DOHH2 (cell line): ENCODE results near the gene DNAI1.

ENCODE experiments used
- H3F3A ChIP-seq: fragments of 200-600 bp; sonication (generic), shearing (Covaris generic); 2 replicates; pipeline ENCODE4 v1.6.0; 2016; ENCODE audit warnings: antibody characterized with exemption, mild to moderate bottlenecking; ENCODE audit not compliant: control insufficient read depth, insufficient read depth
- H3K27ac ChIP-seq: fragments of 200-600 bp; sonication (generic); 2 replicates; pipeline ENCODE4 v1.5.1; 2014; ENCODE audit warnings: low read depth, mild to moderate bottlenecking, low read length, moderate library complexity
- H3K27me3 ChIP-seq: fragments of 200-600 bp; sonication (generic); 2 replicates; pipeline ENCODE4 v1.6.1; 2014; ENCODE audit warnings: mild to moderate bottlenecking, low read length, mixed read lengths; ENCODE audit not compliant: control insufficient read depth
- H3K36me3 ChIP-seq: fragments of 200-600 bp; sonication (generic); 2 replicates; pipeline ENCODE4 v1.6.1; 2014; ENCODE audit warnings: mild to moderate bottlenecking, low read length, moderate library complexity, mixed read lengths; ENCODE audit not compliant: control insufficient read depth
- H3K4me1 ChIP-seq: fragments of 200-600 bp; sonication (generic); 2 replicates; pipeline ENCODE4 v1.6.1; 2014; ENCODE audit warnings: mild to moderate bottlenecking, low read length, mixed read lengths; ENCODE audit not compliant: control insufficient read depth
- H3K4me2 ChIP-seq: fragments of 200-600 bp; sonication (generic); 2 replicates; pipeline ENCODE4 v1.6.0; 2014; ENCODE audit warnings: mild to moderate bottlenecking, low read length, moderate library complexity
- H3K4me3 ChIP-seq: fragments of 200-600 bp; sonication (generic); 2 replicates; pipeline ENCODE4 v1.5.1; 2014; ENCODE audit warnings: mild to moderate bottlenecking, low read length, mixed read lengths
- H3K79me2 ChIP-seq: fragments of 200-600 bp; sonication (generic); 2 replicates; pipeline ENCODE4 v1.6.1; 2014; ENCODE audit warnings: mild to moderate bottlenecking, low read length, mixed read lengths; ENCODE audit not compliant: control insufficient read depth
- H3K9me2 ChIP-seq: fragments of 200-600 bp; sonication (generic); replicated peaks from 2 replicates; pipeline ENCODE4 v1.6.1; 2014; ENCODE audit warnings: mild to moderate bottlenecking, low read length, mixed read lengths; ENCODE audit not compliant: control insufficient read depth
- H3K9me3 ChIP-seq: fragments of 200-600 bp; sonication (generic); 2 replicates; pipeline ENCODE4 v1.6.1; 2014; ENCODE audit warnings: antibody characterized with exemption, low read length, mixed read lengths; ENCODE audit not compliant: control insufficient read depth, insufficient read depth
- H4K20me1 ChIP-seq: fragments of 200-600 bp; sonication (generic); 2 replicates; pipeline ENCODE4 v1.6.0; 2014; ENCODE audit warnings: low read depth, mild to moderate bottlenecking, antibody characterized with exemption, low read length, moderate library complexity; ENCODE audit not compliant: control insufficient read depth, insufficient read depth
- EZH2phosphoT487 ChIP-seq: fragments of 200-600 bp; sonication (generic); IDR thresholded peaks from 2 replicates; pipeline ENCODE4 v1.6.1; 2017; ENCODE audit warnings: borderline replicate concordance, mild to moderate bottlenecking, antibody characterized with exemption, low read length, moderate library complexity, mixed read lengths
- TF ChIP-seq, protein P1 (sequence below): fragments of 200-600 bp; sonication (generic); IDR thresholded peaks from one replicate; pipeline ENCODE4 v1.5.1; 2014; ENCODE audit warnings: antibody characterized with exemption, mild to moderate bottlenecking, low read depth, low read length; ENCODE audit not compliant: poor library complexity, severe bottlenecking

The DNAI1 gene

GRCh38 chr9:34440017-34440416 is 18.6 kb upstream of the DNAI1 start:
- Histone ChIP-seq H3K4me3 (no peak overlapping the region), H3K27ac (no peak overlapping the region), H3K9me3 (no peaks in the 10 kb centered on the region), H3K36me3 (no peaks in the 10 kb centered on the region), H3F3A (no peaks in the 10 kb centered on the region), H3K79me2 (no peaks in the 10 kb centered on the region), H3K27me3 (no peaks in the 10 kb centered on the region), H3K4me1 (no peaks in the 10 kb centered on the region; the same call in 1 of the 2 replicates), H3K9me2 (no peaks in the 10 kb centered on the region), H4K20me1 (no peaks in the 10 kb centered on the region), H3K4me2 (no peak overlapping the region)
- TF ChIP-seq, protein P1, sequence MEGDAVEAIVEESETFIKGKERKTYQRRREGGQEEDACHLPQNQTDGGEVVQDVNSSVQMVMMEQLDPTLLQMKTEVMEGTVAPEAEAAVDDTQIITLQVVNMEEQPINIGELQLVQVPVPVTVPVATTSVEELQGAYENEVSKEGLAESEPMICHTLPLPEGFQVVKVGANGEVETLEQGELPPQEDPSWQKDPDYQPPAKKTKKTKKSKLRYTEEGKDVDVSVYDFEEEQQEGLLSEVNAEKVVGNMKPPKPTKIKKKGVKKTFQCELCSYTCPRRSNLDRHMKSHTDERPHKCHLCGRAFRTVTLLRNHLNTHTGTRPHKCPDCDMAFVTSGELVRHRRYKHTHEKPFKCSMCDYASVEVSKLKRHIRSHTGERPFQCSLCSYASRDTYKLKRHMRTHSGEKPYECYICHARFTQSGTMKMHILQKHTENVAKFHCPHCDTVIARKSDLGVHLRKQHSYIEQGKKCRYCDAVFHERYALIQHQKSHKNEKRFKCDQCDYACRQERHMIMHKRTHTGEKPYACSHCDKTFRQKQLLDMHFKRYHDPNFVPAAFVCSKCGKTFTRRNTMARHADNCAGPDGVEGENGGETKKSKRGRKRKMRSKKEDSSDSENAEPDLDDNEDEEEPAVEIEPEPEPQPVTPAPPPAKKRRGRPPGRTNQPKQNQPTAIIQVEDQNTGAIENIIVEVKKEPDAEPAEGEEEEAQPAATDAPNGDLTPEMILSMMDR = no peak
- TF ChIP-seq EZH2phosphoT487 = no peak

GRCh38 chr9:34442770-34443169 is 15.8 kb upstream of the DNAI1 start:
- Histone ChIP-seq H3K36me3 (no peaks in the 10 kb centered on the region), H3K27ac (no peak overlapping the region), H4K20me1 (no peaks in the 10 kb centered on the region), H3K79me2 (no peaks in the 10 kb centered on the region), H3F3A (no peaks in the 10 kb centered on the region), H3K9me2 (no peaks in the 10 kb centered on the region), H3K27me3 (no peaks in the 10 kb centered on the region), H3K4me1 (no peaks in the 10 kb centered on the region; the same call in 1 of the 2 replicates), H3K9me3 (no peaks in the 10 kb centered on the region), H3K4me3 (no peak overlapping the region), H3K4me2 (no peak overlapping the region)
- TF ChIP-seq, protein P1 = no peak
- no peak for TF ChIP-seq EZH2phosphoT487

DNA sequence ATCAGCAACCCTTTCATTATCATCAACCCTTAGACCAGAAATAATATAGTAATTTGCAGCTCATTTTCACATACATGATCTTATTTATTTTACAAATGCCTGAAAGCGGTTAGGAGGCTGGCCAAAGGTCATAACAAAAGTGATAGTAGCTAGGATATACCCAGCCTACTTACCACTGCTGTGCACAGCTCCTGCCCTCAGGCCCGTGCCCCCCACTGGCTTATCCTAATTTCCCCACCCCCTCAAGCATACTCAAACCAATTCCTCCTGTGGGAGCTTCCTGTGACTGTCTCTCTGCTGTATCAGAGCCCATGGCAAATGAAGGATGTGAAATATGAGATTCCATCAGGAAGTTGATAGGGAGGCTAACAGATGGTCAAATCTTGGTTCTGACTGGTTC is 15.1 kb upstream of the DNAI1 start:
- Histone ChIP-seq H3K4me1 (no peaks in the 10 kb centered on the region; the same call in 1 of the 2 replicates), H3K9me2 (no peaks in the 10 kb centered on the region), H3K4me2 (no peak overlapping the region), H3K4me3 (no peak overlapping the region), H4K20me1 (no peaks in the 10 kb centered on the region), H3F3A (no peaks in the 10 kb centered on the region), H3K9me3 (no peaks in the 10 kb centered on the region), H3K27me3 (no peaks in the 10 kb centered on the region), H3K79me2 (no peaks in the 10 kb centered on the region), H3K27ac (no peak overlapping the region), H3K36me3 (no peaks in the 10 kb centered on the region)
- no peak for TF ChIP-seq EZH2phosphoT487
- TF ChIP-seq, protein P1 = no peak

GRCh38 chr9:34443976-34444375 is 14.6 kb upstream of the DNAI1 start:
- no peaks in the 10 kb centered on the region; the same call in 1 of the 2 replicates for H3K4me1 ChIP-seq
- no peaks in the 10 kb centered on the region for H3K9me3 ChIP-seq
- no peaks in the 10 kb centered on the region for H3K36me3 ChIP-seq
- H3K27me3 ChIP-seq = no peaks in the 10 kb centered on the region
- no peaks in the 10 kb centered on the region for H3K9me2 ChIP-seq
- no peak for TF ChIP-seq EZH2phosphoT487
- TF ChIP-seq, protein P1 = no peak
- no peak overlapping the region for H3K27ac ChIP-seq
- H3K4me3 ChIP-seq = no peak overlapping the region
- no peaks in the 10 kb centered on the region for H4K20me1 ChIP-seq
- H3K79me2 ChIP-seq = no peaks in the 10 kb centered on the region
- no peaks in the 10 kb centered on the region for H3F3A ChIP-seq
- no peak overlapping the region for H3K4me2 ChIP-seq
